Left lung (tissue), 10 donors: ENCODE results near the gene NSL1. TPM values are rescaled to one million over a fixed set of nuclear protein-coding genes. Genes with fewer than 3 reads are reported as not detected.

Experiments
- ATAC-seq: fragments of 200-7000 bp; cut with Tn5 transposase; one replicate; pipeline ENCODE4 v1.9.1; 2020; ENCODE audit warnings: moderate library complexity
- DNase-seq, 4 donors: peaks; one replicate each; pipeline ENCODE4 v3.0.0-alpha.2; 2013 to 2020
- H3K27ac ChIP-seq, 2 donors: fragments of 200-600 bp; sonication (generic) in 1 of 2; one replicate each; pipeline versions ENCODE4 v1.5.0 to v1.8.0; 2020 to 2021
- H3K27me3 ChIP-seq, 2 donors: fragments of 200-600 bp; sonication (generic) in 1 of 2; one replicate each; pipeline versions ENCODE4 v1.5.0 to v1.8.0; 2020 to 2021
- H3K36me3 ChIP-seq, 2 donors: fragments of 200-600 bp; sonication (generic) in 1 of 2; one replicate each; pipeline versions ENCODE4 v1.5.0 to v1.8.0; 2020 to 2021
- H3K4me1 ChIP-seq, 2 donors: fragments of 200-600 bp; one replicate each; pipeline ENCODE4 v1.8.0; 2021
- H3K4me3 ChIP-seq, 2 donors: fragments of 200-600 bp; sonication (generic) in 1 of 2; one replicate each; pipeline versions ENCODE4 v1.5.0 to v1.8.0; 2020 to 2021; ENCODE audit warnings: mild to moderate bottlenecking in 1 of 2
- H3K9me3 ChIP-seq, 2 donors: fragments of 200-600 bp; sonication (generic) in 1 of 2; one replicate each; pipeline versions ENCODE4 v1.5.0 to v1.8.0; 2020 to 2021
- intact Hi-C, 2 donors: fragments of 100-400 bp; cut with DNase I; formaldehyde crosslinking; loops; one replicate each; pipeline versions ENCODE4 v1.11.2 to v1.14.2; 2022
- polyA plus RNA-seq, 6 donors: library from polyadenylated mRNA; unstranded; fragments of 120-200 nt; gene quantifications; one replicate each; pipeline ENCODE4 v1.2.1, GENCODE V29; 2013; ENCODE audit not compliant: insufficient read length in 6 of 6
- total RNA-seq, 2 donors: library from RNA; stranded (reverse); fragmentation: NEBNext Ultra II Directional; extraction: Animal tissue kit (Norgen Biotek cat#: 25700); gene quantifications; one replicate each; pipeline ENCODE4 v1.2.1, GENCODE V29; 2021
- TF ChIP-seq, protein P1 (sequence below), 2 donors: fragments of 200-600 bp; sonication (generic) in 1 of 2; IDR thresholded peaks; one replicate each; pipeline versions ENCODE4 v1.5.0 to v1.8.0; 2021; ENCODE audit warnings: antibody characterized with exemption in 2 of 2
- donor health status: DM: no; HTN: yes; CAD: no.
- donor health status: DM: no; HTN: no; CAD: no.

NSL1 gene
- total and polyA plus RNA-seq, 8 donors = 31.1 to 43.7 (median 41.3) TPM

DNA sequence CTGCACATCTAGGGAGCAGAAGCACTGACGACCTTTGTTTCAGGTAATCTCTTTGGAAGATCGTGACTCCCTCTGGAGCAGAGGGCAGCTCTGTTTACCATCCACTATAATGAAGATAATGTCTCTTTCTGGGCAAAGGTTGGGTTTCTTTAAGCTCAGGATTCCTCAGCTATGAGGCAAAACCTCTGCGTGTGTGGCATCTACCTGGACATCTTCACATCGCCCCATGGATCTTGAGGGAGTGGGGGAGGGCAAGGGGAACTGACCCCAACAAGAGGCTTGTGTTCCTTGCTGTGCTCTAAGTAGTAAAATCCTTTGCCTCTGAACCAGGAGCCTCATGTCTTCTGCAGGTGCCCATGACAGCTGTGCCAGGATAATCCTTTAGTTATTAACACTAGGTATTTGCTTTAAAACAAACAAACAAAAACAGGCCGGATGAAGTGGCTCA, 36.3 kb upstream of the NSL1 start:
- intact Hi-C loops = no loop called here
- H3K27ac ChIP-seq = no peak overlapping the region

DNA sequence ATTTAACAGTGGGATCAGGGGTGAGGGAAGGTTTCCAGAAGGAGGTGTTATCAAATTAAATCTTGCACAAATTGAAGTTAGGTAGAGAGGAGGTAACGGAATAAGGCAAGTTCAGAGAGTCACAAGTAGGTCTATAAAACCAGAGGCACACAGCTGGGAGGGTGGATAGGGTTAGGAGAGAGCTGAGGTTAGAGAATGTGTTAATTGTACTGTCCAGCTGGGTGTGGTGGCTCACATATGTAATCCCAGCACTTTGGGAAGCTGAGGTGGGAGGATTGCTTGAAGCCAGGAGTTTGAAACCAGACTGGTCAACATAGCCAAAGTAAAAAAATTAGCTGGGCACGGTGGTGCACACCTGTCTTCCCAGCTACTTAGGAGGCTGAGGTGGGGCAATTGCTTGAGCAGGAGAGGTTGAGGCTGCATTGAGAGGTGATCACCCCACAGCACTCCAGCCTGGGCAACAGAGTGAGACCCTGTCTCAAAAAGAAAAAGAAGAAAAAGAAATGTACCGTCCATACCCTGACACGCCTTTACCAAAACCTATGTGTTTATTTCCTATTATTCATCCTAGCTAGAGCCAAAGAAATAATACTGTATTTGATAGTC, 35.7 kb upstream of the NSL1 start:
- ATAC-seq (no peak), DNase-seq (no peak)
- intact Hi-C loops = no loop called here
- Histone ChIP-seq H3K27me3 (no peaks in the 10 kb centered on the region), H3K4me1 (no peaks in the 10 kb centered on the region), H3K4me3 (no peak overlapping the region), H3K36me3 (no peaks in the 10 kb centered on the region), H3K27ac (no peak overlapping the region), H3K9me3 (peaks cover 0 to 24% of the 10 kb centered on the region in 2 donors)
- TF ChIP-seq, protein P1, sequence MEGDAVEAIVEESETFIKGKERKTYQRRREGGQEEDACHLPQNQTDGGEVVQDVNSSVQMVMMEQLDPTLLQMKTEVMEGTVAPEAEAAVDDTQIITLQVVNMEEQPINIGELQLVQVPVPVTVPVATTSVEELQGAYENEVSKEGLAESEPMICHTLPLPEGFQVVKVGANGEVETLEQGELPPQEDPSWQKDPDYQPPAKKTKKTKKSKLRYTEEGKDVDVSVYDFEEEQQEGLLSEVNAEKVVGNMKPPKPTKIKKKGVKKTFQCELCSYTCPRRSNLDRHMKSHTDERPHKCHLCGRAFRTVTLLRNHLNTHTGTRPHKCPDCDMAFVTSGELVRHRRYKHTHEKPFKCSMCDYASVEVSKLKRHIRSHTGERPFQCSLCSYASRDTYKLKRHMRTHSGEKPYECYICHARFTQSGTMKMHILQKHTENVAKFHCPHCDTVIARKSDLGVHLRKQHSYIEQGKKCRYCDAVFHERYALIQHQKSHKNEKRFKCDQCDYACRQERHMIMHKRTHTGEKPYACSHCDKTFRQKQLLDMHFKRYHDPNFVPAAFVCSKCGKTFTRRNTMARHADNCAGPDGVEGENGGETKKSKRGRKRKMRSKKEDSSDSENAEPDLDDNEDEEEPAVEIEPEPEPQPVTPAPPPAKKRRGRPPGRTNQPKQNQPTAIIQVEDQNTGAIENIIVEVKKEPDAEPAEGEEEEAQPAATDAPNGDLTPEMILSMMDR (IDR thresholded peaks at IDR 0.05) = no peak

More for the DNA sequence above, 36.3 kb upstream of the NSL1 start:
- DNase-seq = no peak
- H3K9me3 ChIP-seq = peaks cover 0 to 24% of the 10 kb centered on the region in 2 donors
- no peaks in the 10 kb centered on the region for H3K27me3 ChIP-seq
- no peaks in the 10 kb centered on the region for H3K36me3 ChIP-seq
- ATAC-seq = no peak
- H3K4me3 ChIP-seq = no peak overlapping the region
- TF ChIP-seq, protein P1 (IDR thresholded peaks at IDR 0.05) = no peak
- peaks cover 0 to 2% of the 10 kb centered on the region in 2 donors for H3K4me1 ChIP-seq

DNA sequence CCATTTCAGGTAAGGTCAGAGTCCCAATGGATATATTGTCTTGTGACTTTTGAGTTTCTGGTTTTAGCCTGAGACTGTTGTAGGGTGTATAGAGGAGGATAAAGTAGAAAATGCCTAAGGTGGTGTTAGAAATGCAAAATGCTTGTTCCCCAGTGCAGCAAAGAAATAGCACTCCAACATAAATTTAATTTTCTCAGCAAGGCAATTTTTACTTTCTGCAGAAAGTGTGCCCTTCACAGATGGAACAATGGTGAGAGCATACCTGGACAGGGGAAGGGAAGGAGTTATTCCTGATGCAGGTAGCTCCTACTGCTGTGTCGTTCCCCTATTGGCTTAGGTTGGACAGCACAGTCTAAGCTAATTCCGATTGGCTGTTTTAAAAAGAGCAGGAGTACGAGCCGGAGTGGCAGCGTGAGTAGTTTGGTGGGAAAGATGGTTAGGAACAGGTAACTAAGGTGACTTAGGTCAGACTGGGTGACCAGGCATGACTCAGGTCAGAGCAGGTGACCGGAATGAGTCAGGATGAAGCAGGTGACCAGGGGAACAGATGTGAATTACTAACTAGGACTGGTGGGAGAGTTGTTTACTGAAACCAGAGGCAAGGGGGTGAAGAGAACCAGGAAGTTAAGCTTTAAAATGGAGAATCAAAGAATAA, 34.3 kb upstream of the NSL1 start:
- H3K27me3 ChIP-seq = no peaks in the 10 kb centered on the region
- no peak overlapping the region for H3K27ac ChIP-seq
- no peak for ATAC-seq
- TF ChIP-seq, protein P1 (IDR thresholded peaks at IDR 0.05) = no peak
- no peak overlapping the region for H3K4me3 ChIP-seq
- DNase-seq = no peak
- peaks cover 0 to 24% of the 10 kb centered on the region in 2 donors for H3K9me3 ChIP-seq
- intact Hi-C loops = no loop called here
- H3K4me1 ChIP-seq = no peaks in the 10 kb centered on the region
- no peaks in the 10 kb centered on the region for H3K36me3 ChIP-seq

DNA sequence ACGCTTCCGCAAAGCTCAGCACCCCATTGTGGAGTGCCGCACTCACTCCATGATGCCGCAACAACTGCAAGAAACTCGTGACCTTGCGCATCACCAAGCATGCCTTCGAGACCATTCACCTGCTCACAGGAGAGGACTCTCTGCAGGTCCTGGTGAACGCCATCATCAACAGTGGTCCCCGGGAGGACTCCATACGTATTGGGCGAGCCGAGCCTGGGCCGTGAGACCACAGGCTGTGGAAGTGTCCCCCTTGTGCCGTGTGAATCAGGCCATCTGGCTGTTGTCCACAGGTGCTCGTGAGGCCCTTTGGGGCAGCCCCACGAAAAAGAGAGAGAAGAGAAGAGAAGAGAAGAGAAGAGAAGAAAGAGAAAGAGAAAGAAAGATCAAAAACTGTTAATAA, 32.6 kb upstream of the NSL1 start:
- Histone ChIP-seq H3K9me3 (peaks cover 0 to 24% of the 10 kb centered on the region in 2 donors), H3K36me3 (no peaks in the 10 kb centered on the region), H3K27ac (no peak overlapping the region), H3K4me3 (no peak overlapping the region), H3K27me3 (no peaks in the 10 kb centered on the region), H3K4me1 (peaks cover 0 to 13% of the 10 kb centered on the region in 2 donors)
- intact Hi-C loops = no loop called here
- no peak for ATAC-seq
- TF ChIP-seq, protein P1 (IDR thresholded peaks at IDR 0.05) = no peak
- DNase-seq = no peak

DNA sequence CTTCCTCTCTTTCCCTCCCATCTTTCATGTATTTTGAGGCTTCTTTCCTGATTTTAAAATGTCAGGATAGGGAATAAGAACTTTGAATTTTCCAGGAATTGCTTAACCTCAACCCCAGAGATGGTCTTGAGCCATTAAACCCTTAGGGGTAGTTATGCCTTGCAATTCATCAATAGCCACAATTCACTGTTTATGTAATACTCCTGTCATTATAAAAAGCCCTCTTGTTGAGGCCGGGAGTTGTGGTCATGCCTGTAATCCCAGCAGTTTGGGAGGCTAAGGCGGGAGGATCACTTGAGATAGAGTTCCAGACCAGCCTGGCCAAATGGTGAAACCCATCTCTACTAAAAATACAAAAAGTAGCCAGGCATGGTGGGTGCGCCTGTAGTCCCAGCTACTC, 31.4 kb upstream of the NSL1 start:
- Histone ChIP-seq H3K36me3 (no peaks in the 10 kb centered on the region), H3K4me3 (no peak overlapping the region), H3K27ac (no peak overlapping the region), H3K27me3 (no peaks in the 10 kb centered on the region), H3K4me1 (peaks cover 0 to 19% of the 10 kb centered on the region in 2 donors), H3K9me3 (peaks cover 0 to 24% of the 10 kb centered on the region in 2 donors)
- intact Hi-C loops = no loop called here
- DNase-seq (no peak), ATAC-seq (no peak)
- TF ChIP-seq, protein P1 (IDR thresholded peaks at IDR 0.05) = no peak
